Endodermal cell (in vitro differentiated cells): ENCODE measurements around the gene ZNF552. TPM values are rescaled to one million over a fixed set of nuclear protein-coding genes. Genes with fewer than 3 reads are reported as not detected.
"Not testable (repeated sequence)": the region's sequence is repeated elsewhere in the genome, so short reads cannot be mapped to it uniquely, and the experiment has no call there.

Experiments used
- DNase-seq: peaks from one replicate; pipeline ENCODE4 v3.0.0-alpha.2; 2017
- H3K27ac ChIP-seq: 2 replicates; pipeline ENCODE4 v1.5.1; 2013; ENCODE audit warnings: mild to moderate bottlenecking, low read depth, low read length, moderate library complexity
- H3K27me3 ChIP-seq: 2 replicates; pipeline ENCODE4 v1.6.1; 2013; ENCODE audit warnings: mild to moderate bottlenecking, low read length, moderate library complexity; ENCODE audit not compliant: insufficient read depth, control insufficient read depth, poor library complexity, severe bottlenecking
- H3K36me3 ChIP-seq: 2 replicates; pipeline ENCODE4 v1.7.0; 2013; ENCODE audit warnings: mild to moderate bottlenecking, low read length, moderate library complexity; ENCODE audit not compliant: control insufficient read depth, insufficient read depth
- H3K4me1 ChIP-seq: one replicate; pipeline ENCODE4 v1.7.0; 2013; ENCODE audit warnings: low read length; ENCODE audit not compliant: control insufficient read depth, insufficient read depth
- H3K4me3 ChIP-seq: 2 replicates; pipeline ENCODE4 v1.5.1; 2013; ENCODE audit warnings: mild to moderate bottlenecking, low read length, moderate library complexity
- H3K9ac ChIP-seq: 2 replicates; pipeline ENCODE4 v1.6.1; 2013; ENCODE audit warnings: mild to moderate bottlenecking, low read length, moderate library complexity; ENCODE audit not compliant: poor library complexity, severe bottlenecking; ENCODE audit errors: extremely low read depth
- H3K9me3 ChIP-seq: 2 replicates; pipeline ENCODE4 v1.6.1; 2013; ENCODE audit warnings: mild to moderate bottlenecking, low read length, moderate library complexity; ENCODE audit not compliant: control insufficient read depth
- H3K27ac Mint-ChIP-seq: 2 replicates; pipeline ENCODE4 v1.8.0; 2020; ENCODE audit warnings: mixed read lengths
- H3K27me3 Mint-ChIP-seq: 2 replicates; pipeline ENCODE4 v1.8.0; 2021; ENCODE audit warnings: mild to moderate bottlenecking, mixed read lengths; ENCODE audit not compliant: insufficient read depth
- H3K36me3 Mint-ChIP-seq: 2 replicates; pipeline ENCODE4 v1.8.0; 2020; ENCODE audit warnings: low read depth, mixed read lengths
- H3K4me1 Mint-ChIP-seq: 2 replicates; pipeline ENCODE4 v1.8.0; 2020; ENCODE audit warnings: mixed read lengths
- H3K4me3 Mint-ChIP-seq: 2 replicates; pipeline ENCODE4 v1.8.0; 2020; ENCODE audit warnings: mild to moderate bottlenecking, moderate library complexity, mixed read lengths
- H3K9me3 Mint-ChIP-seq: 2 replicates; pipeline ENCODE4 v1.8.0; 2020; ENCODE audit warnings: mild to moderate bottlenecking, mixed read lengths
- WGBS, 2 experiments: methylation state at CpG; one replicate each; pipeline versions ENCODE4 v1.1.5 to v1.1.7; 2013; ENCODE audit warnings: missing lambda C conversion rate in 2 of 2, mixed read lengths in 1 of 2; ENCODE audit not compliant: insufficient coverage in 1 of 2, insufficient read length in 1 of 2; 5-methylcytosine and 5-hydroxymethylcytosine counted together
- total RNA-seq, 2 donors: library from RNA; stranded (reverse); fragmentation: NEBNext Ultra II Directional in 1 of 2; extraction: Animal tissue kit (Norgen Biotek cat#: 25700) in 1 of 2; gene quantifications; 2 replicates in 1 of 2; 3 replicates in 1 of 2; pipeline ENCODE4 v1.2.1, GENCODE V29; 2021
- TF ChIP-seq, protein P1 (sequence below): fragments of 200-600 bp; sonication (generic); conservative IDR thresholded peaks from 2 replicates; pipeline ENCODE4 v1.5.0; 2021; ENCODE audit warnings: antibody characterized with exemption, mild to moderate bottlenecking

ZNF552 gene
- total RNA-seq, 2 donors from 2014 or later: 17.4 to 18.8 TPM

GRCh38 chr19:57813919-57814504 lies 701 bp downstream of the ZNF552 start:
- no peak for DNase-seq
- Histone ChIP-seq H3K4me3 (peak overlapping the region; percentile 96), H3K27me3 (no peaks in the 10 kb centered on the region), H3K9me3 (no peaks in the 10 kb centered on the region), H3K36me3 (peaks cover 28% of the 10 kb centered on the region), H3K4me1 (peaks cover 14% of the 10 kb centered on the region), H3K9ac (peak overlapping the region; percentile 88), H3K27ac (no peak overlapping the region)
- Mint-ChIP-seq H3K9me3 (no peaks in the 10 kb centered on the region), H3K4me1 (peaks cover 45% of the 10 kb centered on the region), H3K4me3 (peak overlapping the region; percentile 95), H3K36me3 (peaks cover 33% of the 10 kb centered on the region), H3K27ac (peak overlapping the region; percentile 95), H3K27me3 (no peaks in the 10 kb centered on the region)
- TF ChIP-seq, protein P1, sequence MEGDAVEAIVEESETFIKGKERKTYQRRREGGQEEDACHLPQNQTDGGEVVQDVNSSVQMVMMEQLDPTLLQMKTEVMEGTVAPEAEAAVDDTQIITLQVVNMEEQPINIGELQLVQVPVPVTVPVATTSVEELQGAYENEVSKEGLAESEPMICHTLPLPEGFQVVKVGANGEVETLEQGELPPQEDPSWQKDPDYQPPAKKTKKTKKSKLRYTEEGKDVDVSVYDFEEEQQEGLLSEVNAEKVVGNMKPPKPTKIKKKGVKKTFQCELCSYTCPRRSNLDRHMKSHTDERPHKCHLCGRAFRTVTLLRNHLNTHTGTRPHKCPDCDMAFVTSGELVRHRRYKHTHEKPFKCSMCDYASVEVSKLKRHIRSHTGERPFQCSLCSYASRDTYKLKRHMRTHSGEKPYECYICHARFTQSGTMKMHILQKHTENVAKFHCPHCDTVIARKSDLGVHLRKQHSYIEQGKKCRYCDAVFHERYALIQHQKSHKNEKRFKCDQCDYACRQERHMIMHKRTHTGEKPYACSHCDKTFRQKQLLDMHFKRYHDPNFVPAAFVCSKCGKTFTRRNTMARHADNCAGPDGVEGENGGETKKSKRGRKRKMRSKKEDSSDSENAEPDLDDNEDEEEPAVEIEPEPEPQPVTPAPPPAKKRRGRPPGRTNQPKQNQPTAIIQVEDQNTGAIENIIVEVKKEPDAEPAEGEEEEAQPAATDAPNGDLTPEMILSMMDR: no peak
- 23 to 32% methylated on average over 9 to 13 of the region's 13 CpGs for WGBS, 2 experiments

DNA sequence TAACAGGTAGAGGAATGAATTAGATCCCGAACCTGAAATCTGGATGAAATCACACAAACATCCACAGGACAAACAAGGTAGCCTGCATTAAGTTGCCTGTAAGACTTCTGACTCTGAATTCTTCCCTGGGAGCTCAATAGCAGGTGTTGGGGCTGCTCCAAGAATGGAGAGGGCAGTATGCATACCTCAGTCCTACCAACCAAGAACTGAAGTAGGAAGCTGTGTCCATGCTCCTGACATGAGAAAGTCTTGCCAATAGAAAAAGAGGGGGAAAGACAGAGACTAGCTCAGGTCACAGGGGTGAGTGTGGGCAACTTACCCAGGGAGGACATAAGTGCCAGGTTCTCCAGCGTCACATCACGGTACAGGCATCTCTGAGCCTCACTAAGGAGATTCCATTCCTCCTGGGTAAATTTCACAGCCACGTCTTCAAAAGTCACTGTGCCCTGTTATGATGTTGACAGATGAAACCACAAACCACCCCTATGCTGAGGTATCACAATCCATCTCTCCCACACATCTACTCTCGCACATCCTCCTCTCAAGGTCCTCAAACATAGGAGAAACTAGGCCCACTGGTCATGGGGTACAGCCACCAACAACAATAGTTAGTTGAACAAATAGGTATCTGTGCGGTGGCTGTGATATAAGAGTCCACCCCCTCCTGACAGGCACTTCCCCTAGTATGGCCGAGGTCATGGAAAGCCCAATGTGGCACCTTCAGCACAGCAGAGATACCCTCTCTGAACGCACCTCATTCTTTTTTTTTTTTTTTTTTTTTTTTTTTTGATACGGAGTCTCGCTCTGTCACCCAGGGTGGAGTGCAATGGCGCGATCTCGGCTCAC lies 1.5 kb downstream of the ZNF552 start:
- DNase-seq, H3K9me3 Mint-ChIP-seq, H3K27me3 Mint-ChIP-seq, H3K9me3 ChIP-seq, H3K27ac Mint-ChIP-seq, H3K27me3 ChIP-seq, H3K9ac ChIP-seq, H3K27ac ChIP-seq: not testable (repeated sequence)
- Mint-ChIP-seq H3K36me3 (peaks cover 40% of the 10 kb centered on the region), H3K4me3 (peak overlapping the region; percentile 95), H3K4me1 (peaks cover 41% of the 10 kb centered on the region)
- H3K4me3 ChIP-seq: peak overlapping the region; percentile 96
- 90 to 92% methylated on average over 4 to 10 of the region's 13 CpGs for WGBS, 2 experiments
- peaks cover 35% of the 10 kb centered on the region for H3K36me3 ChIP-seq
- H3K4me1 ChIP-seq: peaks cover 10% of the 10 kb centered on the region

DNA sequence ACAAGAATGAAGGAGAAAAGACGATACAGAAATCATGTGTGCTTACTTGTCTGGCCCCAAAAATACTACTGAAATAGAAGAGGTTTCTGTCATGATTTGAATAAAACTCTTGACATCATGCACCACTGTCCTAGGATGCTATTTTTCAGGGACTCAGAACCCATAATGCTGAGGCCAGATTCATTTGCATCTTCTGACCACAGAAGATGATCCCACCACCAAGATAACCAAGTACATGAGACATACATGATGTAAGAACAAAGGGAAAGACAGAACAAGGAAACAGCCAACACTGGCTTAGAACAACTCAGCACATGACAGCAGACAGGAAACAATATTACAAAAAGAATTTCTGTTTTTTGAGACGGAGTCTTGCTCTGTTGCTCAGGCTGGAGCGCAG lies 2.5 kb downstream of the ZNF552 start:
- 89 to 92% methylated on average over 3 of the region's 3 CpGs for WGBS, 2 experiments

DNA sequence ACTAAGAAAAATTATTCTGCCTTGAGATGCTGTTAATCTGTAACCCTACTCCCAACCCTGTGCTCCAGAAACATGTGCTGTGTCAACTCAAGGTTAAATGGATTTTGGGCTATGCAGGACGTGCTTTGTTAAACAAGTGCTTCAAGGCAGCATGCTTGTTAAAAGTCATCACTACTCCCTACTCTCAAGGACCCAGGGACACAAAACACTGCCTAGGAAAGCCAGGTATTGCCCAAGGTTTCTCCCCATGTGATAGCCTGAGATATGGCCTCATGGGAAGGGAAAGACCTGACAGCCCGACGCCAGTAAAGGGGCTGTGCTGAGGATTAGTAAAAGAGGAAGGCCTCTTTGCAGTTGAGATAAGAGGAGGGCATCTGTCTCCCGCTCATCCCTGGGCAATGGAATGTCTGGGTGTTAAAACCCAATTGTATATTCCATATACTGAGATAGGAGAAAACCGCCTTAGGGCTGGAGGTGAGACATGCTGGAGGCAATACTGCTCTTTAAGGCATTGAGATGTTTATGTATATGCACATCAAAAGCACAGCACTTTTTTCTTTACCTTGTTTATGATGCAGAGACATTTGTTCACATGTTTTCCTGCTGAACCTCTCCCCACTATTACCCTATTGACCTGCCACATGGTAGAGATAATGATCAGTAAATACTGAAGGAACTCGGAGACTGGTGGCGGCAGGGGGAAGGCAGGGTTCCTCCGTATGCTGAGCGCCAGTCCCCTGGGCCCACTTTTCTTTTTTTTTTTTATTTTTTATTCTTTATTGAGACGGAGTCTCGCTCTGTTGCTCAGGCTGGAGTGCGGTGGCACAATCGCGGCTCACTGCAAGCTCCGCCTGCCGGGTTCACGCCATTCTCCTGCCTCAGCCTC lies 4.1 kb downstream of the ZNF552 start:
- Histone ChIP-seq H3K36me3 (peaks cover 58% of the 10 kb centered on the region), H3K4me3 (peak overlapping the region; percentile 8), H3K9ac (peak overlapping the region; percentile 15)
- H3K4me3 Mint-ChIP-seq, H3K9me3 Mint-ChIP-seq, H3K4me1 ChIP-seq, H3K27me3 Mint-ChIP-seq, H3K27ac ChIP-seq, H3K9me3 ChIP-seq, H3K27me3 ChIP-seq: not testable (repeated sequence)
- Mint-ChIP-seq H3K27ac (peak overlapping the region; percentile 90), H3K36me3 (peaks cover 61% of the 10 kb centered on the region), H3K4me1 (peaks cover 34% of the 10 kb centered on the region)
- peak; percentile 67 for DNase-seq
- 50 to 76% methylated on average over 2 to 15 of the region's 17 CpGs for WGBS, 2 experiments

More for the DNA sequence above, 2.5 kb downstream of the ZNF552 start:
- Histone ChIP-seq H3K9me3 (no peaks in the 10 kb centered on the region), H3K36me3 (peaks cover 45% of the 10 kb centered on the region), H3K27ac (no peak overlapping the region), H3K4me1 (peaks cover 8% of the 10 kb centered on the region), H3K27me3 (no peaks in the 10 kb centered on the region), H3K9ac (no peak overlapping the region), H3K4me3 (peak overlapping the region; percentile 96)
- TF ChIP-seq, protein P1: no peak
- H3K27ac Mint-ChIP-seq: no peak overlapping the region
- peaks cover 6% of the 10 kb centered on the region for H3K9me3 Mint-ChIP-seq
- peaks cover 38% of the 10 kb centered on the region for H3K4me1 Mint-ChIP-seq
- no peaks in the 10 kb centered on the region for H3K27me3 Mint-ChIP-seq
- H3K36me3 Mint-ChIP-seq: peaks cover 48% of the 10 kb centered on the region
- no peak for DNase-seq
- no peak overlapping the region for H3K4me3 Mint-ChIP-seq
